Right ventricle myocardium inferior (tissue), 1 donor: ENCODE measurements around the gene OGDH. TPM values are rescaled to one million over a fixed set of nuclear protein-coding genes. Genes with fewer than 3 reads are reported as not detected.
A peak's percentile ranks its signal among the peaks of the same experiment; 100 is the strongest.
"Not testable (repeated sequence)": the region's sequence is repeated elsewhere in the genome, so short reads cannot be mapped to it uniquely, and the experiment has no call there.

Source experiments
- ATAC-seq: fragments of 200-7000 bp; cut with Tn5 transposase; one replicate; pipeline ENCODE4 v1.9.1; 2020; ENCODE audit warnings: mild to moderate bottlenecking, moderate library complexity
- DNase-seq: peaks from one replicate; pipeline ENCODE4 v3.0.0; 2021; ENCODE audit errors: missing footprints
- intact Hi-C: fragments of 100-400 bp; cut with DNase I; formaldehyde crosslinking; loops from one replicate; pipeline ENCODE4 v1.11.0; 2022
- total RNA-seq: library from RNA; stranded (reverse); fragmentation: NEBNext Ultra II Directional; extraction: Animal tissue kit (Norgen Biotek cat#: 25700); gene quantifications from one replicate; pipeline ENCODE4 v1.2.1, GENCODE V29; 2021
- donor health status: DM: no; HTN: yes; CAD: no; lungs with severe emphysema.

OGDH gene
- total RNA-seq, 1 donor from 2014 or later, result 679 TPM

GRCh38 chr7:44681645-44682044, 75.2 kb downstream of the OGDH start:
- intact Hi-C loops, result no loop called here
- ATAC-seq, result no peak

GRCh38 chr7:44685723-44686122, 79.3 kb downstream of the OGDH start:
- DNase-seq, result no peak
- ATAC-seq, result no peak
- intact Hi-C loops, result no loop called here

More at GRCh38 chr7:44681645-44682044, 75.2 kb downstream of the OGDH start:
- DNase-seq, result no peak

- intact Hi-C loops, result no loop called here
- ATAC-seq, result no peak
- DNase-seq, result no peak
Measured at GRCh38 chr7:44689427-44689826, 83.0 kb downstream of the OGDH start.

- DNase-seq (peak; percentile 73), ATAC-seq (peak; percentile 90)
- intact Hi-C loops, result loop anchor here (2.0 to 5.0 kb wide), 2 partner anchors 87 to 149 kb away; partner anchors contain the start of gene OGDH
Measured at GRCh38 chr7:44693641-44694313, 87.3 kb downstream of the OGDH start.

- DNase-seq, result no peak
- intact Hi-C loops, result loop anchor here (2.0 to 5.0 kb wide), 2 partner anchors 88 to 148 kb away; partner anchors contain the start of gene OGDH
- ATAC-seq, result no peak
Measured at GRCh38 chr7:44694326-44694725, 87.9 kb downstream of the OGDH start.

- DNase-seq (no peak), ATAC-seq (no peak)
- intact Hi-C loops, result loop anchor here (2.0 to 5.0 kb wide), 2 partner anchors 88 to 148 kb away; partner anchors contain the start of gene OGDH
Measured at GRCh38 chr7:44694766-44695165, 88.3 kb downstream of the OGDH start.

- intact Hi-C loops, result loop anchor here (2.0 kb wide), 1 partner anchor 89 kb away; the partner anchor contains the start of gene OGDH
Measured at GRCh38 chr7:44695756-44696155, 89.3 kb downstream of the OGDH start.

GRCh38 chr7:44696728-44697127, 90.3 kb downstream of the OGDH start:
- intact Hi-C loops, result no loop called here
- no peak for DNase-seq
- no peak for ATAC-seq

More at GRCh38 chr7:44695756-44696155, 89.3 kb downstream of the OGDH start:
- DNase-seq (no peak), ATAC-seq (no peak)

GRCh38 chr7:44697136-44698045, 91.0 kb downstream of the OGDH start:
- DNase-seq, result no peak
- ATAC-seq, result no peak
- intact Hi-C loops, result no loop called here

GRCh38 chr7:44698046-44698580, 91.7 kb downstream of the OGDH start:
- ATAC-seq (no peak), DNase-seq (no peak)
- intact Hi-C loops, result no loop called here

- intact Hi-C loops, DNase-seq, ATAC-seq: not testable (repeated sequence)
Measured at GRCh38 chr7:44699598-44699997, 93.2 kb downstream of the OGDH start.

- no peak for DNase-seq
- ATAC-seq, result no peak
- intact Hi-C loops, result no loop called here
Measured at GRCh38 chr7:44700322-44700721, 93.9 kb downstream of the OGDH start.

GRCh38 chr7:44703391-44703790, 97.0 kb downstream of the OGDH start:
- DNase-seq, ATAC-seq, intact Hi-C loops: not testable (repeated sequence)

GRCh38 chr7:44703921-44704320, 97.5 kb downstream of the OGDH start:
- ATAC-seq (no peak), DNase-seq (no peak)

GRCh38 chr7:44705434-44705833, 99.0 kb downstream of the OGDH start:
- ATAC-seq (no peak), DNase-seq (no peak)
- intact Hi-C loops, result no loop called here

More at GRCh38 chr7:44703921-44704320, 97.5 kb downstream of the OGDH start:
- intact Hi-C loops, result no loop called here

GRCh38 chr7:44706788-44707557, 100.5 kb downstream of the OGDH start:
- no peak for DNase-seq
- intact Hi-C loops, result no loop called here
- peak; percentile 57 for ATAC-seq

GRCh38 chr7:44707558-44708230, 101.3 kb downstream of the OGDH start:
- intact Hi-C loops, result no loop called here
- ATAC-seq, result no peak

More at GRCh38 chr7:44707558-44708230, 101.3 kb downstream of the OGDH start:
- no peak for DNase-seq
